ENCODE results near the gene CD109.
"Not testable (repeated sequence)": the region's sequence is repeated elsewhere in the genome, so short reads cannot be mapped to it uniquely, and the experiment has no call there.

Gene CD109

GRCh38 chr6:73830119-73830518, 134.1 kb downstream of the CD109 start:
- Histone ChIP-seq H3K27ac (no peak overlapping the region), H3K4me3 (no peak overlapping the region)
- TF ChIP-seq CTCF (IDR thresholded peaks at IDR 0.05): no peak
- no peak for DNase-seq (ENCODE audit: low spot score)

DNA sequence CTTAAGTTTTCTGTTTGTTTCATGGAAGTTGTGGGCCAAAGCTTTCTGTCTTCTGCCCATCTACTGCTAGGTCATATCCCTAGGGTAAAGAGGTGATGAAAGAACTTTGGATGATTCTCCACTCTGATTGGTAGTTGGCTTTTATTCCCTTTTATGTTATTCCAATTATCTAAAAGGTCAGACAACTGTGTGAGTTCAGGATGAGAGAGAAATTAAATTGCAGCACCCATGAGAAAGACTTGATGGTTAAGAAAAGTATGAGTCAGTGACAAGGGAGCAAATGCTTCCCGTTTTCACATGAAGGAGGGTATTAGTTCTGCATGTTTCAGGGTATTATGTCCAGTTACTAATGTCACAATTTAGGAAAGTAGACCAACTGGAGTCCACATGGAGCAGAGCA, 136.3 kb downstream of the CD109 start:
- Histone ChIP-seq H3K4me3 (no peak overlapping the region), H3K27ac (no peak overlapping the region)
- DNase-seq (ENCODE audit: low spot score): no peak
- TF ChIP-seq CTCF (IDR thresholded peaks at IDR 0.05): no peak

GRCh38 chr6:73844696-73845095, 148.7 kb downstream of the CD109 start:
- not testable (repeated sequence) for H3K4me3 ChIP-seq; DNase-seq (ENCODE audit: low spot score); H3K27ac ChIP-seq

GRCh38 chr6:73851048-73851447, 155.0 kb downstream of the CD109 start:
- not testable (repeated sequence) for H3K4me3 ChIP-seq; DNase-seq (ENCODE audit: low spot score); H3K27ac ChIP-seq

DNA sequence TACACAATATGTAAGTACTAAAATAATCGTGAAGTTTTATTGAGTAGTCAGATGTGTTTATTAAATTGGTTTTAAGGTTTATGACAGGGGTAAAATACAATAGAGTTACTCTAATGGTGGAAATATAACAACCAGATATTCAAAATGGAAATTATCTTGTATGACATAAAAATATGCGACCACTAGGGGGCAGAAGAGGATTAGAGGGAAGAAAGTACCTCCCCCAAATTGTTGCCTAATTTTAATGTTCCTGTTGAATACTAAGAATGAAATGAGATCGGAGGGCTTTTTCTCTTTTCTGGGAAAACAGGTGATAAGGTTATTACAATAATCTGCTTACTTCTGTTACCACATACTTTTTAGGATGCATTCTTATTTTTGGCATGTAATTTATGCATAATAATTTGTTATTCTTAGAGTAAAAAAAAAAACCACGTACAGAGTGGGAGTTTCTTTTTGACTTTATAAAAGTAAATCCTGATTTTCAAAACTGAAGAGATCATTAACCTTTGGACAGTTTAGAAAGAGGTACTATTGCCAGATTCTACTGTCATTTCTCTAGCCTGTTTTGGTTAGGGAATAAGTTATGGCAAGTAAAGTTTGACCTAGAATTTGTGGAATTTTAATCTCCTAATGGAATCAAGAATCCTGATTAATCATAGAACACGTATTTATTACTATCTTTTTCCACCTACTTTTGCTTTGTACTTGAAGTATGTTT, 159.2 kb downstream of the CD109 start:
- Histone ChIP-seq H3K27ac (no peak overlapping the region), H3K4me3 (peak overlapping the region; percentile 15)
- TF ChIP-seq CTCF (IDR thresholded peaks at IDR 0.05): peak; percentile 74
- no peak for DNase-seq (ENCODE audit: low spot score)

DNA sequence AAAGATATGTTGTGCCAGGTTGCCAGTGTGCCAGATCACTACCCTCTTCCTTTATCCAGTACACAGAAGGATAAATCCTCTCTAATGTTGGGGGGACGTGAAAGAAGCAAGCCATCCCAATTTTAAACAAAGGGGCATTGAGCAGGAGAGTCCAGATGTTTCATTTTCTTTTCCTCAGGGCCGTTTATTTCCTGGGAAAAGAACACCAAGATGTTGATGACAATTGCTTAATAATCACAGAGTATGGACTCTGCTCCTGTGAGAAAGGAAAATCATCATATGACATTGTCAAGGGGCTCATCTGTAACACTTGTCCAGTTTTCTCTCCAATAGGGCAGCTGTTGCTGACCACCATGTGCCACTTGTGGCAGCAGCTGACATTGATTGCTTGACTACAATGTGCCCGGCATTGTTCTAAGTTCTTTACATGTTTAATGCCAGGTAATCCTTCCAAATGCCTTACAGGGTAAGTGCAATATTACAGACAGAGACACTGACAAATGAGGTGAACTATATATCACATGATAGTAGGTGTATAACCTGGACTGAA, 161.4 kb downstream of the CD109 start:
- no peak for DNase-seq (ENCODE audit: low spot score)
- H3K4me3 ChIP-seq: no peak overlapping the region
- no peak for TF ChIP-seq CTCF (IDR thresholded peaks at IDR 0.05)
- no peak overlapping the region for H3K27ac ChIP-seq

DNA sequence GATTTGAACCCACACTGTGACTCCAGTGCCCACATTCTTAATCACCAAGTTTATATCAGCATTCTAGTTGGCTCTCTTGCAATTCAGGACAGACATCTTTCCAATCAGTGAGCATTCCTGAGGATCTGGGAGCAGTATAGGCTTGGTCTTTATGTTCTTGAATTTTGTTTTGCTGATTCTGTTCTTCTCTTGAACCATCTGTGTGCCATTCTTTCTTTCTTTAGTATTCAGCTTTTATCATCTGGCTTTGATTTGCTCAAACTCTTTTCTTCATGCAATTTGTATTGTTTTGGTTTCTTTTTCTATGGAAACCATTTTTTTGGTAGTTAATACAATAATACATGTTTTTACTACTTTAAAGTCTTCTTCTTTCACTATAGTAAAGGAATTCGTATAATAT, 162.4 kb downstream of the CD109 start:
- DNase-seq (ENCODE audit: low spot score): no peak
- no peak overlapping the region for H3K27ac ChIP-seq
- no peak overlapping the region for H3K4me3 ChIP-seq
- TF ChIP-seq CTCF (IDR thresholded peaks at IDR 0.05): no peak

- H3K4me3 ChIP-seq: no peak overlapping the region
- no peak for DNase-seq (ENCODE audit: low spot score)
- no peak overlapping the region for H3K27ac ChIP-seq
- TF ChIP-seq CTCF (IDR thresholded peaks at IDR 0.05): no peak
These were observed 164.3 kb downstream of the CD109 start for GRCh38 chr6:73860303-73860702.
